HepG2 (cell line): ENCODE measurements around the gene METTL1. TPM values are rescaled to one million over a fixed set of nuclear protein-coding genes. Genes with fewer than 3 reads are reported as not detected.

Experiments used
- CENPX ChIP-seq: sonication (generic); formaldehyde crosslinking; IDR thresholded peaks from 2 replicates; pipeline ENCODE4 v1.9.0; 2021; ENCODE audit warnings: mild to moderate bottlenecking, missing genetic modification reagents, moderate library complexity
- ELF3 ChIP-seq: IDR thresholded peaks from 2 replicates; pipeline ENCODE4 v1.6.1; 2016; ENCODE audit warnings: missing genetic modification reagents, missing compliant biosample characterization
- HMG20A ChIP-seq: IDR thresholded peaks from 2 replicates; pipeline ENCODE4 v1.6.1; 2016; ENCODE audit warnings: borderline replicate concordance
- JUN ChIP-seq: sonication (generic); formaldehyde crosslinking; IDR thresholded peaks from 2 replicates; pipeline ENCODE4 v1.4.0; 2020; ENCODE audit warnings: mild to moderate bottlenecking, missing genetic modification reagents
- JUND ChIP-seq: sonication (generic); formaldehyde crosslinking; IDR thresholded peaks from 2 replicates; pipeline ENCODE4 v1.8.0; 2022; ENCODE audit warnings: mild to moderate bottlenecking, missing genetic modification reagents
- MIXL1 ChIP-seq: IDR thresholded peaks from 2 replicates; pipeline ENCODE4 v1.6.1; 2016
- NFE2L1 ChIP-seq: sonication (generic); formaldehyde crosslinking; IDR thresholded peaks from 2 replicates; pipeline ENCODE4 v1.4.0; 2020; ENCODE audit warnings: missing genetic modification reagents, mild to moderate bottlenecking, borderline replicate concordance
- PITX1 ChIP-seq: sonication (generic); formaldehyde crosslinking; IDR thresholded peaks from 2 replicates; pipeline ENCODE4 v1.5.1; 2020; ENCODE audit warnings: mild to moderate bottlenecking, missing genetic modification reagents
- RXRB ChIP-seq: IDR thresholded peaks from 2 replicates; pipeline ENCODE4 v1.6.1; 2016; ENCODE audit warnings: borderline replicate concordance, missing genetic modification reagents, missing compliant biosample characterization
- SIN3B ChIP-seq: fragments of 150-350 bp; IDR thresholded peaks from 2 replicates; pipeline ENCODE4 v1.6.1; 2014; ENCODE audit warnings: low read length
- SRSF4 ChIP-seq: fragments of 200-400 bp; formaldehyde crosslinking; IDR thresholded peaks from one replicate; pipeline ENCODE4 v1.6.1; 2018; ENCODE audit warnings: mild to moderate bottlenecking, low read depth, low read length, moderate library complexity; ENCODE audit not compliant: poor library complexity, severe bottlenecking
- SRY ChIP-seq: sonication (generic); formaldehyde crosslinking; IDR thresholded peaks from 2 replicates; pipeline ENCODE4 v1.8.0; 2022; ENCODE audit warnings: mild to moderate bottlenecking, missing genetic modification reagents
- YEATS4 ChIP-seq: sonication (generic); formaldehyde crosslinking; IDR thresholded peaks from 2 replicates; pipeline ENCODE4 v1.4.0; 2020; ENCODE audit warnings: missing genetic modification reagents, borderline replicate concordance
- ZNF12 ChIP-seq: sonication (generic); formaldehyde crosslinking; IDR thresholded peaks from 2 replicates; pipeline ENCODE4 v1.5.0; 2020; ENCODE audit warnings: missing genetic modification reagents
- ZNF777 ChIP-seq: sonication (generic); formaldehyde crosslinking; IDR thresholded peaks from 2 replicates; pipeline ENCODE4 v1.4.0; 2020; ENCODE audit warnings: missing genetic modification reagents
- ZSCAN30 ChIP-seq: sonication (generic); formaldehyde crosslinking; IDR thresholded peaks from 2 replicates; pipeline ENCODE4 v1.5.0; 2020; ENCODE audit warnings: mild to moderate bottlenecking, missing genetic modification reagents
- ZZZ3 ChIP-seq: sonication (generic); formaldehyde crosslinking; IDR thresholded peaks from 2 replicates; pipeline ENCODE4 v1.4.0; 2020; ENCODE audit warnings: missing genetic modification reagents, mild to moderate bottlenecking, borderline replicate concordance
- polyA plus RNA-seq, 8 experiments: library from polyadenylated mRNA; depleted of rRNA in 3 of 8; stranded (reverse) in 7 of 8; unstranded in 1 of 8; fragments of >200 nt; fragmentation: Illumina TruSeq in 4 of 8; extraction: Trizol in 4 of 8; gene quantifications; 2 replicates each; pipeline versions ENCODE4 v1.2.1 to v1.2.3, GENCODE V29; 2011 to 2016; ENCODE audit warnings: low read depth in 4 of 8, missing spikeins in 1 of 8, mixed read lengths in 1 of 8; ENCODE audit not compliant: insufficient read depth in 1 of 8
- total RNA-seq, 5 experiments: library from RNA; depleted of rRNA; stranded (reverse); fragments of >200 nt; fragmentation: Illumina TruSeq; extraction: Trizol; gene quantifications; 2 replicates each; pipeline ENCODE4 v1.2.3, GENCODE V29; 2016; ENCODE audit warnings: low read depth in 1 of 5
- TF ChIP-seq, protein P1 (sequence below): sonication (generic); formaldehyde crosslinking; IDR thresholded peaks from 2 replicates; pipeline ENCODE4 v1.9.0; 2021; ENCODE audit warnings: missing genetic modification reagents, borderline replicate concordance
- TF ChIP-seq, protein P2 (sequence below): IDR thresholded peaks from 2 replicates; pipeline ENCODE4 v1.6.1; 2016; ENCODE audit warnings: control low read depth
- TF ChIP-seq, protein P3 (sequence below): sonication (generic); formaldehyde crosslinking; IDR thresholded peaks from 2 replicates; pipeline ENCODE4 v1.4.0; 2020; ENCODE audit warnings: missing genetic modification reagents, borderline replicate concordance
- TF ChIP-seq, protein P4 (sequence below): sonication (generic); formaldehyde crosslinking; IDR thresholded peaks from 2 replicates; pipeline ENCODE4 v1.5.0; 2020; ENCODE audit warnings: missing genetic modification reagents

METTL1 gene
- total and polyA plus RNA-seq, 2 of the 13 experiments (the other 11 are each of a cell fraction or from before 2014, with no cell fraction given): 34.7 to 36.9 TPM

GRCh38 chr12:57782608-57783465, 10.9 kb upstream of the METTL1 start, which contains the start of gene TSFM (continued):
- TF ChIP-seq, protein P1, sequence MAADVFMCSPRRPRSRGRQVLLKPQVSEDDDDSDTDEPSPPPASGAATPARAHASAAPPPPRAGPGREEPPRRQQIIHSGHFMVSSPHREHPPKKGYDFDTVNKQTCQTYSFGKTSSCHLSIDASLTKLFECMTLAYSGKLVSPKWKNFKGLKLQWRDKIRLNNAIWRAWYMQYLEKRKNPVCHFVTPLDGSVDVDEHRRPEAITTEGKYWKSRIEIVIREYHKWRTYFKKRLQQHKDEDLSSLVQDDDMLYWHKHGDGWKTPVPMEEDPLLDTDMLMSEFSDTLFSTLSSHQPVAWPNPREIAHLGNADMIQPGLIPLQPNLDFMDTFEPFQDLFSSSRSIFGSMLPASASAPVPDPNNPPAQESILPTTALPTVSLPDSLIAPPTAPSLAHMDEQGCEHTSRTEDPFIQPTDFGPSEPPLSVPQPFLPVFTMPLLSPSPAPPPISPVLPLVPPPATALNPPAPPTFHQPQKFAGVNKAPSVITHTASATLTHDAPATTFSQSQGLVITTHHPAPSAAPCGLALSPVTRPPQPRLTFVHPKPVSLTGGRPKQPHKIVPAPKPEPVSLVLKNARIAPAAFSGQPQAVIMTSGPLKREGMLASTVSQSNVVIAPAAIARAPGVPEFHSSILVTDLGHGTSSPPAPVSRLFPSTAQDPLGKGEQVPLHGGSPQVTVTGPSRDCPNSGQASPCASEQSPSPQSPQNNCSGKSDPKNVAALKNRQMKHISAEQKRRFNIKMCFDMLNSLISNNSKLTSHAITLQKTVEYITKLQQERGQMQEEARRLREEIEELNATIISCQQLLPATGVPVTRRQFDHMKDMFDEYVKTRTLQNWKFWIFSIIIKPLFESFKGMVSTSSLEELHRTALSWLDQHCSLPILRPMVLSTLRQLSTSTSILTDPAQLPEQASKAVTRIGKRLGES (CRISPR knock-in tag): no peak
- TF ChIP-seq MIXL1 (CRISPR knock-in tag): peak; percentile 71; the same call in 1 of the 2 replicates
- peak; percentile 57; the same call in 1 of the 2 replicates for TF ChIP-seq PITX1
- peak; percentile 15; the same call in 1 of the 2 replicates for TF ChIP-seq HMG20A (CRISPR knock-in tag)
- TF ChIP-seq, protein P2, sequence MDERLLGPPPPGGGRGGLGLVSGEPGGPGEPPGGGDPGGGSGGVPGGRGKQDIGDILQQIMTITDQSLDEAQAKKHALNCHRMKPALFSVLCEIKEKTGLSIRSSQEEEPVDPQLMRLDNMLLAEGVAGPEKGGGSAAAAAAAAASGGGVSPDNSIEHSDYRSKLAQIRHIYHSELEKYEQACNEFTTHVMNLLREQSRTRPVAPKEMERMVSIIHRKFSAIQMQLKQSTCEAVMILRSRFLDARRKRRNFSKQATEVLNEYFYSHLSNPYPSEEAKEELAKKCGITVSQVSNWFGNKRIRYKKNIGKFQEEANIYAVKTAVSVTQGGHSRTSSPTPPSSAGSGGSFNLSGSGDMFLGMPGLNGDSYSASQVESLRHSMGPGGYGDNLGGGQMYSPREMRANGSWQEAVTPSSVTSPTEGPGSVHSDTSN: no peak
- TF ChIP-seq, protein P3, sequence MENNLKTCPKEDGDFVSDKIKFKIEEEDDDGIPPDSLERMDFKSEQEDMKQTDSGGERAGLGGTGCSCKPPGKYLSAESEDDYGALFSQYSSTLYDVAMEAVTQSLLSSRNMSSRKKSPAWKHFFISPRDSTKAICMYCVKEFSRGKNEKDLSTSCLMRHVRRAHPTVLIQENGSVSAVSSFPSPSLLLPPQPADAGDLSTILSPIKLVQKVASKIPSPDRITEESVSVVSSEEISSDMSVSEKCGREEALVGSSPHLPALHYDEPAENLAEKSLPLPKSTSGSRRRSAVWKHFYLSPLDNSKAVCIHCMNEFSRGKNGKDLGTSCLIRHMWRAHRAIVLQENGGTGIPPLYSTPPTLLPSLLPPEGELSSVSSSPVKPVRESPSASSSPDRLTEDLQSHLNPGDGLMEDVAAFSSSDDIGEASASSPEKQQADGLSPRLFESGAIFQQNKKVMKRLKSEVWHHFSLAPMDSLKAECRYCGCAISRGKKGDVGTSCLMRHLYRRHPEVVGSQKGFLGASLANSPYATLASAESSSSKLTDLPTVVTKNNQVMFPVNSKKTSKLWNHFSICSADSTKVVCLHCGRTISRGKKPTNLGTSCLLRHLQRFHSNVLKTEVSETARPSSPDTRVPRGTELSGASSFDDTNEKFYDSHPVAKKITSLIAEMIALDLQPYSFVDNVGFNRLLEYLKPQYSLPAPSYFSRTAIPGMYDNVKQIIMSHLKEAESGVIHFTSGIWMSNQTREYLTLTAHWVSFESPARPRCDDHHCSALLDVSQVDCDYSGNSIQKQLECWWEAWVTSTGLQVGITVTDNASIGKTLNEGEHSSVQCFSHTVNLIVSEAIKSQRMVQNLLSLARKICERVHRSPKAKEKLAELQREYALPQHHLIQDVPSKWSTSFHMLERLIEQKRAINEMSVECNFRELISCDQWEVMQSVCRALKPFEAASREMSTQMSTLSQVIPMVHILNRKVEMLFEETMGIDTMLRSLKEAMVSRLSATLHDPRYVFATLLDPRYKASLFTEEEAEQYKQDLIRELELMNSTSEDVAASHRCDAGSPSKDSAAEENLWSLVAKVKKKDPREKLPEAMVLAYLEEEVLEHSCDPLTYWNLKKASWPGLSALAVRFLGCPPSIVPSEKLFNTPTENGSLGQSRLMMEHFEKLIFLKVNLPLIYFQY (CRISPR knock-in tag): 0 out of 2 replicates have a peak, but pooled peaks have one; percentile 69
- 0 out of 2 replicates have a peak, but pooled peaks have one; percentile 30 for TF ChIP-seq SRY
- no peak for TF ChIP-seq JUN (CRISPR knock-in tag)
- no peak for TF ChIP-seq CENPX (CRISPR knock-in tag)
- peak; percentile 63 for TF ChIP-seq ZNF777 (CRISPR knock-in tag)
- peak; percentile 93 for TF ChIP-seq YEATS4
- TF ChIP-seq RXRB (CRISPR knock-in tag): peak; percentile 80
- no peak for TF ChIP-seq JUND (CRISPR knock-in tag)
- peak; percentile 43; the same call in 1 of the 2 replicates for TF ChIP-seq ELF3 (CRISPR knock-in tag)
- peak; percentile 80; the same call in 1 of the 2 replicates for TF ChIP-seq SIN3B
- TF ChIP-seq ZSCAN30 (CRISPR knock-in tag): peak; percentile 93
- TF ChIP-seq ZNF12 (CRISPR knock-in tag): peak; percentile 45; the same call in 1 of the 2 replicates
- no peak for TF ChIP-seq SRSF4
- no peak; the same call in 1 of the 2 replicates for TF ChIP-seq ZZZ3 (CRISPR knock-in tag)
- TF ChIP-seq, protein P4, sequence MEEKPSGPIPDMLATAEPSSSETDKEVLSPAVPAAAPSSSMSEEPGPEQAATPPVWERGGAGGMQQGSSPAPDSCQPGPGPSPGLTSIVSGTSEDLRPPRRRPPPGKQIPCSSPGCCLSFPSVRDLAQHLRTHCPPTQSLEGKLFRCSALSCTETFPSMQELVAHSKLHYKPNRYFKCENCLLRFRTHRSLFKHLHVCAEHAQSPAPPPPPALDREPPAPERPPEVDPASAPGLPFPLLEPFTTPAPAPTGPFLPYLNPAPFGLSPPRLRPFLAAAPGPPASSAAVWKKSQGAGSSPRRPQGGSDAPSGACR (CRISPR knock-in tag): peak; percentile 47; the same call in 1 of the 2 replicates
- TF ChIP-seq NFE2L1 (CRISPR knock-in tag): no peak
